Activated T-cell treated with anti-CD3 and anti-CD28 coated beads, Interleukin-2, amount 50 U/mL, for 24 hours (primary cell): ENCODE measurements around the gene APELA.

Experiments used
- DNase-seq: peaks from one replicate; pipeline ENCODE4 v3.0.0-alpha.2; 2020
- H3K27ac Mint-ChIP-seq: 2 replicates; pipeline ENCODE4 v1.8.0; 2020; ENCODE audit warnings: mild to moderate bottlenecking, mixed read lengths
- H3K27me3 Mint-ChIP-seq: 2 replicates; pipeline ENCODE4 v1.8.0; 2020; ENCODE audit warnings: mixed read lengths
- H3K36me3 Mint-ChIP-seq: 2 replicates; pipeline ENCODE4 v1.8.0; 2020; ENCODE audit warnings: low read depth, mixed read lengths
- H3K4me1 Mint-ChIP-seq: 2 replicates; pipeline ENCODE4 v1.8.0; 2020; ENCODE audit warnings: low read depth, mixed read lengths
- H3K4me3 Mint-ChIP-seq: 2 replicates; pipeline ENCODE4 v1.8.0; 2020; ENCODE audit warnings: mild to moderate bottlenecking, moderate library complexity, mixed read lengths
- H3K9me3 Mint-ChIP-seq: 2 replicates; pipeline ENCODE4 v1.8.0; 2020; ENCODE audit warnings: mixed read lengths

The APELA gene, protein sequence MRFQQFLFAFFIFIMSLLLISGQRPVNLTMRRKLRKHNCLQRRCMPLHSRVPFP

DNA sequence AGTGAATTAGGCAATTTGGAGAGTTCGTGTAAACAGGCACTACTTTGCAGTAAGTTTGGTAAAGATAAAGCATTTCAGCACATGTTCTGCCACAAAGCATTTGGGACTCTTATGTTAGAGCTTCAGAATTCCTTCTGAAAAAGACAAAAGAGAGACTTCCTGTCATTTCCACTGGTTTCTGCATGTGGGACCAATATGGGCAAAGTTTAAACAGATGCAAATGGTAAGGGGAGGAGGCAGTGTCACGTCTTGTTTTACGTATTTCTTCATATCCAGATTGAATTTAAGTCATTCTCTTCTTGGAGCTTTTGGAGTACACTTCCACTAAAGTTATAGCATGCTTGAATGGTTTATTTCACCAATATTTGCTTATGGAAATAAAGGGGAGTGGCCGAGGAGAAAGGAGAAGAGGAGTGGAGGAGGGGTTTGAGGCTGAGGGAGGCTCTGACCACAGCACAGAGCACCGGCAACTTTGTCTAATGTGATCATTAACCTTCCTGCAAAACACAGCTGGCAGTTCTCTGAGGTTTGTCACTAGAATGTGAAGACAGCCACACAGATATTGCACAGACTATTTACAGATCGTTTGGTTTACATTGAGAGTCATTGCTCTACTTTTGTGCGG is at the start of gene APELA:
TSS of gene APELA (plus strand) at position 479 of the 625 bp plus-strand sequence. CDS start 154 bp downstream, outside the sequence.
- H3K27ac Mint-ChIP-seq, result no peak within 1 kb of the TSS
- DNase-seq, result no peak
- no peaks in the 10 kb centered on the region for H3K4me1 Mint-ChIP-seq
- no peaks in the 10 kb centered on the region for H3K36me3 Mint-ChIP-seq
- no peaks in the 10 kb centered on the region for H3K9me3 Mint-ChIP-seq
- H3K4me3 Mint-ChIP-seq, result no peak within 1 kb of the TSS
- peaks cover 11% of the 10 kb centered on the region for H3K27me3 Mint-ChIP-seq

DNA sequence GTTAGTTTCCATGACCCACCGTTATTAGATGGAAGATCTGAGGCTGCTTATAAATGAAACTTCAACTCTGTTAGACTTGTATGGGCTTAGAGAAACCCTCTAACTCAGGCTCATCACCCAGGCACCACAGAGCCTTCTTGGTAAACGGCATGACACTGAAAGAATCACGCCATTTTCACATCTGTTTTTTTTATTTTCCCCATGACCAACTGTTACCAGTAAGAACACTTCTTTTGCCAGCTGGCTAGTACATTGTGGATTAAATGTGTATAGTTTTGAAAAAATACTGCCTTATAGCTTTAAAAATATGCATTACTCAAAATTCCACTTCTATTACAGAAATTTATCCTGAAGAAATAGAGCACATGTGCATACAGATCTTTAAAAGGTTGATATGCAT is 48.0 kb upstream of the APELA start:
- H3K36me3 Mint-ChIP-seq, result no peaks in the 10 kb centered on the region
- H3K4me3 Mint-ChIP-seq, result no peak overlapping the region
- no peak for DNase-seq
- H3K27ac Mint-ChIP-seq, result no peak overlapping the region
- no peaks in the 10 kb centered on the region for H3K9me3 Mint-ChIP-seq
- H3K27me3 Mint-ChIP-seq, result peaks cover 4% of the 10 kb centered on the region
- no peaks in the 10 kb centered on the region for H3K4me1 Mint-ChIP-seq

DNA sequence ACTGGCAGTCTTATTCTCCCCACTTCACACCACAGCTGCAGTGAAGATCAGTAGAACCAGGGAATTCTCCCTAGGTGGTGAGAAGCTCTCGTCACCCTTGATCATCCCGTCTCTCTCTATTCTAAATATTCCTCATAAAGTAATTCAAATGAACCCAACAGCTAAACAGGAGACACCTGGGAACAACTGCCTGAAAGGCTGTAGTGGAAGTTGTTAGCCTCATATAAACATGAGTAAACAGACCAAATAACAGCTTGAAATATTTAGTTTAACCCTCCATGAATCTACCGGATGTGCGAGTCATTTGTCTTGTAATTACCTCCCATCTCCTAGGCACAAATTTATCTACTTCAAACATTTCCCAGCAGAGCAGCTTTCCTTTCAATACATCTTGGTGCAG is 30.4 kb upstream of the APELA start:
- Mint-ChIP-seq H3K4me1 (no peaks in the 10 kb centered on the region), H3K9me3 (no peaks in the 10 kb centered on the region), H3K27ac (no peak overlapping the region), H3K4me3 (no peak overlapping the region), H3K27me3 (peaks cover 3% of the 10 kb centered on the region), H3K36me3 (no peaks in the 10 kb centered on the region)
- DNase-seq, result no peak

DNA sequence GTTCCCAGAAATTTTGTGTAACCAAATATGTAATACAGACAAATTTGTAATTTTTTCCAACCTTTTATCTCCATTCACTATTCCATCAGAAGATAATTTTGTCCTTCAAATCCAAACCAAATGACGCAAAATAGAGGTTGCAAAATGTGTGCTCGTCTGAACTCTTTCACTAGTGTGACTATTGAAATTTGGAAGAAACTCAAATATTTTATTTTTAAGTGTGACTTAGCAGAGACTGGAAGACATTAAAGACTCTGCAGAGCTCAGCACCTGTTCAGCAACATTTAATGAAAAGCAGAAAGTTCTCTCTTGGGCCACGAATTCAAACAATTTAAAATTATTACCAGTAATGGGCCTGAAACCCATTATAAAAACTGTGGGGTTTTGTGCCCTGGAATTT is 30.0 kb upstream of the APELA start:
- Mint-ChIP-seq H3K4me1 (no peaks in the 10 kb centered on the region), H3K36me3 (no peaks in the 10 kb centered on the region), H3K27me3 (peaks cover 3% of the 10 kb centered on the region), H3K27ac (no peak overlapping the region), H3K9me3 (no peaks in the 10 kb centered on the region), H3K4me3 (no peak overlapping the region)
- no peak for DNase-seq

DNA sequence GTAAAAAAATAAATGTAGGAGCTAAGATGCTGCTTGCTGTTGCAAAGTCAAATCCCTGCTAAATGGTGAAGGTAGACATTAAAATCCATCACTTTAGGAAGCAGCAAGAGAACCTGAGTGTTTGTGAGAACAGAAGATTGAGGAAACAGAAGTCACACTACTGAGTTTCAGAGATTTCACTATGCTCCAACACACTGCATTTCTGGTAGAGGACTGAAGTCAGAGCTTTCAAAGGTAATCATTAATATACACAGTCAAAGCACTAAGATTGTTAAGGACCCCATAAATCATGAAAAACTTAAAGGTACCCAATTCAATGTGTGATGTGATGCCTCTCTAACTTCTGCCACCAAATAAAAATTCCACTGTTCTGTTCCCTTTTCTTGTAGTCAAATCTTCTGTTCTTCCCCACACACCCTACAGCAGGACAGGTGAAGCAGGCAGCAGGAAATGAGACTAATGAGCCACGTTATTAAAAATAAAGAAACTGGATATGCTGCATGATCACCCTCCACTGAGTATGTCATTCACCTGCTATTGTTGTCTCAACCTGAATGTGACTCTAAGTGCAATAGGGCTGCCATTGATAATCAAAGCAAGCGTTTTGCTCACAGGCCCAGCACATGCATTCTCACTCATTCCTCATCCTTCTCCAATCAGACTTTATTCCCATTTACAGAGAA is 28.9 kb upstream of the APELA start:
- Mint-ChIP-seq H3K27ac (no peak overlapping the region), H3K4me3 (no peak overlapping the region), H3K4me1 (no peaks in the 10 kb centered on the region), H3K9me3 (no peaks in the 10 kb centered on the region), H3K27me3 (peaks cover 3% of the 10 kb centered on the region), H3K36me3 (no peaks in the 10 kb centered on the region)
- no peak for DNase-seq

DNA sequence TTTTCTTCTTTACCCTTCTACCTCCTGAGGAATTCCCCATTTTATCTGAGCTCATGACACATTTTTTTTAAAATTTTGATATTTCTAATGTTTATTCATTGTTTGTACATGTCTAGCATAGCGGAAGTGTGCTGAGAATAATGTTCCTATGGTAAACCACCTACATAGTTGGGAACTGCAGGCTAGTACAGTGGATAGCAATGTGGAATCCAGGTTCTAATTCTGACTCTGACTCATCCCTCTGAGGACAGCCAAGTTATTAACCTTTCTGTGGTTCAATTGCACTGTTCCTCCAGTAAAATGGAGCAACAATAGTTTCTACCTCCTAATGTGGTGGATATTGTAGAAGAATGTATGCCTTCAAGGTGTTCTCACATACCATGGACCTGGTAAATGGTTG is 20.6 kb upstream of the APELA start:
- Mint-ChIP-seq H3K36me3 (no peaks in the 10 kb centered on the region), H3K27ac (no peak overlapping the region), H3K9me3 (no peaks in the 10 kb centered on the region), H3K4me3 (no peak overlapping the region), H3K27me3 (peaks cover 3% of the 10 kb centered on the region), H3K4me1 (no peaks in the 10 kb centered on the region)
- no peak for DNase-seq

DNA sequence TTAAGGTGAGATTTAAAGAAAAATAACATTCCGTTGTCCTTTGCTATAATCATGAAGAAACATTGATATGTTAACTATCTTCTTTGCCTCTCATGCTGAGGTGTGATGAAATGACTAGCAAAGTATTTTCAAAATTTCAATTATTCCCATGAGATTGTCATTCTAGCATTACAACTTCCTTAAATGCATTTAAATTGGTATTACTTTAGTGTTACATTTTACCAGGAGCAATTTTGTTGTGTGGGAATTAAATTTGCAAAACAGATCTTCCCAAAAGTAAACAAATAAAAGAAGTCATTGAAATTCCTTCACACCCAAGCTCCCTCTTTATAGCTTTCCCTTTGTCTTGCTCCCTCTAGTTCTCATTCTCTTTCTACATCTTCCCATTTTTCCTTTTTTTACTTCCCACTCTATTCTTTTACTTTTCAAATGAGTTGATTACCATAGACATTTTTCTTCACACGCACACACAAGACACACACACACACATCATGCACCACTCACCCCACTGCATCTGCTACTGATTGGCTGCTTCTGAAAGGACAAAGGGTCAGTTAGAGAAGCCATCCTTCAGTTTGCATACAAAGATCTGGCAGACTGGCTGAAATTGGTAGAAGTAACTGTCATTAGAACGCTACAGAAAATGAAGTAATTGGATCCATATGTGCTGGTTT is 10.0 kb upstream of the APELA start:
- peaks cover 3% of the 10 kb centered on the region for H3K27me3 Mint-ChIP-seq
- DNase-seq, result no peak
- no peaks in the 10 kb centered on the region for H3K36me3 Mint-ChIP-seq
- no peaks in the 10 kb centered on the region for H3K9me3 Mint-ChIP-seq
- H3K27ac Mint-ChIP-seq, result no peak overlapping the region
- H3K4me1 Mint-ChIP-seq, result no peaks in the 10 kb centered on the region
- H3K4me3 Mint-ChIP-seq, result no peak overlapping the region

DNA sequence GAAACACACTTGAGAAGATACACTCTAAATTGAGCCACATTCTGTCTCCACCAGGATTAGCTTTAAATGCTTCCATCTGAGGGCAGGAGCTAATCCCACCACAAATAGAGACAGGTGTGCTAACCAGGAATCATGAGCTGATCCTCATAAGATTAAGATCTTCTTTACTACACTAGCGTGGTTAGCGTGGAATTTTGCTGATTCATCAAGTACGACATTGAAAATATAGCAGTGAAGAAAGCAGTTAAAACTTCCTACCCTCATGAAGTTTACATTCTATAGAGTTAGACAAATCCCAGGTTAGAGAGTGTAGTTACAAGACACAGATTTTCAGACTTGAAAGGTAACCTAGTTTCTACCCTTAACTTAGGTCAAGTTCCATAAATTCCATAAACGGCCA is 5.3 kb upstream of the APELA start:
- DNase-seq, result no peak
- Mint-ChIP-seq H3K9me3 (no peaks in the 10 kb centered on the region), H3K4me3 (no peak overlapping the region), H3K27me3 (peaks cover 8% of the 10 kb centered on the region), H3K27ac (no peak overlapping the region), H3K36me3 (no peaks in the 10 kb centered on the region), H3K4me1 (no peaks in the 10 kb centered on the region)

DNA sequence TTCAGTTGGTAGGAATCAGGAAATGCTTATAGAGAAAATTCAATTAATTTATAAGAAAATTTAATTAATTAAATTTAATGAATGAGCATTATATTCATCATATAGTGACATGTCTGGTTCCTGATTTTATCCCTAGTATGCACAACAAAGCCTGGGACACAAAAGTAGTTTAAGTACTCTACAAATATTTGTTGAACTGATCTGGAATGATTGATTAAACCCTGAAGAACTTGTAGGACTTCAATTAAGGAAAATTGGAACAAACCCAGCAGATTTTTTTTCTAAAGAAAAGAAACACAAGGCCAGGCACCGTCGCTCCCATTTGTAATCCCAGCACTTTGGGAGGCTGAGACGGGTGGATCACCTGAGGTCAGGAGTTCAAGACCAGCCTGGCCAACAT is 4.5 kb upstream of the APELA start:
- Mint-ChIP-seq H3K27ac (no peak overlapping the region), H3K9me3 (no peaks in the 10 kb centered on the region), H3K4me3 (no peak overlapping the region), H3K36me3 (no peaks in the 10 kb centered on the region), H3K4me1 (no peaks in the 10 kb centered on the region), H3K27me3 (peaks cover 14% of the 10 kb centered on the region)
- no peak for DNase-seq

DNA sequence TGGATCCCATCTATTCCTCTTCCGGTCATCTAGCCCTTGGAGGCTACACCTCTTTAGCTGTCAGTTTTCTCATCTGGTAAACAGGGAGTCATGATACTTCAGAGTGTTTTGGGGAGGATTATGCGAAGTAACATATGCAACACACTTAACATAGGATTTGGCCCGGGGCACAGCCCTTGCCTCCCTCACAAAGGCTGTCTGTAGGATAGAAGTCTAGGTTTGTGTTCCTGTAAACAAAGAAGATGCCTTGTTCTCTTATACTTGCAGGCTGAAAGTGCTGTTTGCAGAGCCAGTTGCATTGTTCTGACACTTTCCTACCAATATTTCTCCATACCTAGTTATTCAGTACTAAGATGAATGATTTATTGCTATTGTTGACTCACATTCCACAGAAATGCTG is 2.2 kb upstream of the APELA start:
- no peak for DNase-seq
- no peak overlapping the region for H3K4me3 Mint-ChIP-seq
- H3K27me3 Mint-ChIP-seq, result peaks cover 11% of the 10 kb centered on the region
- no peaks in the 10 kb centered on the region for H3K36me3 Mint-ChIP-seq
- no peak overlapping the region for H3K27ac Mint-ChIP-seq
- H3K9me3 Mint-ChIP-seq, result no peaks in the 10 kb centered on the region
- H3K4me1 Mint-ChIP-seq, result no peaks in the 10 kb centered on the region

DNA sequence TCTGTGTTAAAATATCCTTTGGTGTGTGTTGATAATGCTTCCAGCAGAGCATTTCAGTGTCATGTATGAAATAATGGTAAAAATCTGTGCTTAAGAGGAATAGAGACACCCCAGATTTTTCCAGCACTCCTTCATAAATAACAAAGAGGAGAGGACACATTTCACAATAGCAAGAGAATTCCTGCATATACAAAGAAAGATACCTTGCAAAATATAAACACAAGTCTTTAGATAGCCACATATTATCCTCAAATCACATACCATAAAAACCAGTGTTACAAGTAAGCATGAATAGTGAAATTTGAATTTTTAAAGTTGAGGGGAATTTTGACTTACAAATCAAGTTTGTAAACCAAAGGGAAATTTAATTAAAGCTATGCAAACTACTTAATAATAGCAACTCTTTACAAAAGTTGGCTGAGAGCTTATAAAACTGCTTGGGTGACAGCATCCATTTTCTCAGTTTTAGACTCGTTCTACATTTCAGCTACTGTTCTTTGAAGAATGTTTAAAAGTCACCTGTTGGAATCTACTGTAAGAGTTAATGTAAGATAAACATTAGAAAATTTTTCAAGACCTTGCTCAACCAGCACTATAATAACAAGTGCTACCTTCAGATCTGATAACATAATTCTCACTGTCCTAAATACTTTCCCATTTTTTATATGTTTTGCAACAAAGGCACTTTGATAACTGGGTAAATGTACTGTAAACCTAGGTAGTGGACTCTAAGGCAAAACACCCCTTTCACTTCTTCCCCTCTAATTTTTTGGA is 3.7 kb downstream of the APELA start:
- Mint-ChIP-seq H3K4me3 (no peak overlapping the region), H3K27ac (no peak overlapping the region), H3K9me3 (no peaks in the 10 kb centered on the region), H3K4me1 (no peaks in the 10 kb centered on the region), H3K36me3 (no peaks in the 10 kb centered on the region), H3K27me3 (peaks cover 10% of the 10 kb centered on the region)
- no peak for DNase-seq

DNA sequence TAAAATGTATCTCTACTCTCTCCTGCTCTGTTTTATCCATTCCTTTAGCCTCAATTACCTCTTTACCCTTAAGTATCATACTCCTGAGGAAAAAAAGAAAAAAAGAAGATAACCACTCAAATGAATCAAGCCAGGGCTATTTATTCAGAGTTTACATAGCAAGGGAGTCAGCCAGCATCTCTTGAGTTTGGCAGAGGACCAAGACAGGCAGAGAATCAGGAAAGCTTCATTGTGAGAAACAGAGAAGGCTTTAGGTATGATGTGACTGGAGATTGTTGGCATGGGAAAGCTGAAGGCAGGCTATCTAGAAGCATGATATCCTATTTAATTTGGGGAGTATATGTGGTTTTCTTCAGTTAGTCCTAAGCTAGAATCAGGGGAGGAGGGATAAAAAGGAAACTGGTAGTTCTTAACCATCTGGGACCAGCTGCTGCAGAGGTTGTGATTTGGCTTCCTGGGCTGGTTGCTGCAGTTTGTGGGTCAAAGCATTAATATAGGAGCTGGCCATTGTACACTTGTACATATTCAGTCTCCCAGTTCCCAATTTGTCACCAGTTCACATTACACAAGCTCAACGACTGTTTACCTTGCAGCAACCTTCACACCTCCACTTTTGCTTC is 11.2 kb downstream of the APELA start:
- Mint-ChIP-seq H3K4me1 (no peaks in the 10 kb centered on the region), H3K36me3 (no peaks in the 10 kb centered on the region), H3K27me3 (peaks cover 14% of the 10 kb centered on the region), H3K9me3 (no peaks in the 10 kb centered on the region), H3K27ac (no peak overlapping the region), H3K4me3 (no peak overlapping the region)
- no peak for DNase-seq

DNA sequence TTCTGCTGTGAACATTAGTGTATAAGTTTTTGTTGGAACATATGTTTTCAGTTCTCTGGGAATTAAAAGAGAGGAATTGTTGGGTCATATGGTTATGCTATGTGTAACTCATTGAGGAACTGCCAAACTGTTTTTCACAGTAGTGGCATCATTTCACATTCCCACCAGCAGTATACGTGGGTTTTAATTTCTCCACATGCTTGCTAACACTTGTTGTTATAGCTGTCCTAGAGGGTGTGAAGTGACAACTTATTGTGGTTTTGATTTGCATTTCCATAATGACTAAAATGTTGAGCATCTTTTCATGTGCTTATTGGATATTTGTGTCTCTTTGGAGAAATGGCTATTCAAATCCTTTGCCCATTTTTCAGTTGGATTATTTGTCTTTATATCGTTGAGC is 13.7 kb downstream of the APELA start:
- Mint-ChIP-seq H3K4me3 (no peak overlapping the region), H3K27ac (no peak overlapping the region), H3K9me3 (no peaks in the 10 kb centered on the region), H3K4me1 (no peaks in the 10 kb centered on the region), H3K36me3 (no peaks in the 10 kb centered on the region), H3K27me3 (peaks cover 15% of the 10 kb centered on the region)
- no peak for DNase-seq

DNA sequence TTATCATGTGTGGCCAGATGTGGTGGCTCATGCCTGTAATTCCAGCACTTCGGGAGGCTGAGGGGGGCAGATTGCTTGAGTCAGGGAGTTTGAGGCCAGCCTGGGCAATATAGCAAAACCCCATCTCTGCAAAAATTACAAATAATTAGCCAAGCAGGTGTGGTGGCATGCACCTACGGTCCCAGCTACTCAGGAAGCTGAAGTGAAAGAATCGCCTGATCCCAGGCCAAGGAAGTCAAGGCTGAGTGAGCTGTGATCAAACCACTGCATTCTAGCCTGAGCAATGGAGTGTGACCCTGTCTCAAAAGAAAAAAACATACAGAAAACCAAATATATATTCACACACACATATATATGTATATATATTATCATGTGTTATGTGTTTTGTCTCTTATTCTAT is 15.0 kb downstream of the APELA start:
- Mint-ChIP-seq H3K27ac (no peak overlapping the region), H3K36me3 (no peaks in the 10 kb centered on the region), H3K4me3 (no peak overlapping the region), H3K27me3 (peaks cover 16% of the 10 kb centered on the region), H3K9me3 (no peaks in the 10 kb centered on the region), H3K4me1 (no peaks in the 10 kb centered on the region)
- DNase-seq, result no peak
